GM10266 (cell line): ENCODE results near the gene MMP2.
A peak's percentile ranks its signal among the peaks of the same experiment; 100 is the strongest.

Experiments used
- DNase-seq: peaks from one replicate; pipeline ENCODE4 v3.0.0; 2012; ENCODE audit errors: extremely low spot score
- TF ChIP-seq, protein P1 (sequence below): IDR thresholded peaks from 2 replicates; pipeline ENCODE4 v1.5.1; 2012; ENCODE audit warnings: mild to moderate bottlenecking, low read depth; ENCODE audit not compliant: control insufficient read depth, insufficient read depth; ENCODE audit errors: missing control alignments

Gene MMP2

DNA sequence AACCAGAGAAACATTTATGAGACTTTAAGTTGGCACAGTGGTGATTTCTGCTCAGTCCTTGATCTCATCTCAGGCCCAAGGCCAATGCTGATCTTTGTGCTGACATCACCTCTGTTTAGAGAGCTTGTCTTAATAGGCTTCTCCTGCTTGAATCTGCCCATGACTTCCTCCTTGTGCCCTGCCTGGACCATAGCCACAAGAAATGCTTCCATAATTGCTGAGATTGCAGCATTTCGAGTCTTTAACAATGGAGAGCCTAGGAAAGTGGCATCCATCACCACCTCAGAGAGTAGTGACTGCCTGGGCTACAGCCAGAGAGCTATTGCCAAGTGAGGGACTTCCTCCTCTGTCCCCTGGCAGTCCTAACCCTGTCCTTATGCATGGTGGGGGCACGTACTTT is 25.1 kb upstream of the MMP2 start:
- no peak for DNase-seq
- TF ChIP-seq, protein P1, sequence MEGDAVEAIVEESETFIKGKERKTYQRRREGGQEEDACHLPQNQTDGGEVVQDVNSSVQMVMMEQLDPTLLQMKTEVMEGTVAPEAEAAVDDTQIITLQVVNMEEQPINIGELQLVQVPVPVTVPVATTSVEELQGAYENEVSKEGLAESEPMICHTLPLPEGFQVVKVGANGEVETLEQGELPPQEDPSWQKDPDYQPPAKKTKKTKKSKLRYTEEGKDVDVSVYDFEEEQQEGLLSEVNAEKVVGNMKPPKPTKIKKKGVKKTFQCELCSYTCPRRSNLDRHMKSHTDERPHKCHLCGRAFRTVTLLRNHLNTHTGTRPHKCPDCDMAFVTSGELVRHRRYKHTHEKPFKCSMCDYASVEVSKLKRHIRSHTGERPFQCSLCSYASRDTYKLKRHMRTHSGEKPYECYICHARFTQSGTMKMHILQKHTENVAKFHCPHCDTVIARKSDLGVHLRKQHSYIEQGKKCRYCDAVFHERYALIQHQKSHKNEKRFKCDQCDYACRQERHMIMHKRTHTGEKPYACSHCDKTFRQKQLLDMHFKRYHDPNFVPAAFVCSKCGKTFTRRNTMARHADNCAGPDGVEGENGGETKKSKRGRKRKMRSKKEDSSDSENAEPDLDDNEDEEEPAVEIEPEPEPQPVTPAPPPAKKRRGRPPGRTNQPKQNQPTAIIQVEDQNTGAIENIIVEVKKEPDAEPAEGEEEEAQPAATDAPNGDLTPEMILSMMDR: no peak

- TF ChIP-seq, protein P1: no peak
- DNase-seq: no peak
Observed at GRCh38 chr16:55454861-55455260, 24.1 kb upstream of the MMP2 start.

GRCh38 chr16:55462241-55462640 is 16.8 kb upstream of the MMP2 start:
- DNase-seq: no peak
- TF ChIP-seq, protein P1: no peak

DNA sequence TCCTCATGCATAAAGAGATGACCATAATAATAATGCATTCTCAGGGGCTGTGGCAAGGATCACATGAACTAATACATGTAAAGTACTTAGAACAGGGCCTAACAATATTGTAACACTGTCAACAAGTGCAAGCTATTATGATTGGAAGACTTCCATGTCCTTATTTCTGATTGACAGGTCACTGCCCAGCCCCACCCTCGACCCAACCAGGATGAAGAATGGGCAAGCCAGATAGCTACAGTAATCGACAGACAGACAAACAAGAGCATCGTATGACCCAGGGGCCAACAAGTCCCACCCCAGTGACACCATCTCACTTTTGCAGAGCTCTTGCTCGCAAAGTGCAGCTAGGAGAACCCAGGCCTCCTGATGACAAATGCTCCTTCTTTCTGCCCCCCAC is 14.6 kb upstream of the MMP2 start:
- DNase-seq: no peak

GRCh38 chr16:55465077-55465896 is 13.7 kb upstream of the MMP2 start:
- DNase-seq: peak; percentile 82
- TF ChIP-seq, protein P1: peak; percentile 100

More for the DNA sequence above, 14.6 kb upstream of the MMP2 start:
- TF ChIP-seq, protein P1: no peak

GRCh38 chr16:55466209-55466608 is 12.8 kb upstream of the MMP2 start:
- TF ChIP-seq, protein P1: no peak
- no peak for DNase-seq

- DNase-seq: no peak
Observed at GRCh38 chr16:55467898-55468297, 11.1 kb upstream of the MMP2 start.

More at GRCh38 chr16:55467898-55468297, 11.1 kb upstream of the MMP2 start:
- TF ChIP-seq, protein P1: no peak
